Stomach (tissue), 4 donors: ENCODE results near the gene DLG3.

Source experiments
- CTCF ChIP-seq, 7 experiments: fragments of 450-650 bp in 4 of 7; fragments of 200-600 bp in 3 of 7; sonication (generic) in 3 of 7; IDR thresholded peaks; one replicate each; pipeline ENCODE4 v1.5.1; 2016 to 2019; ENCODE audit warnings: antibody characterized with exemption in 7 of 7, control low read depth in 2 of 7, mild to moderate bottlenecking in 1 of 7
- EP300 ChIP-seq: sonication (generic); formaldehyde crosslinking; IDR thresholded peaks from one replicate; pipeline ENCODE4 v1.6.1; 2017; ENCODE audit warnings: antibody characterized with exemption
- POLR2A ChIP-seq, 4 donors: fragments of 450-650 bp; IDR thresholded peaks; one replicate each; pipeline ENCODE4 v1.6.1; 2016; ENCODE audit warnings: antibody characterized with exemption in 4 of 4, control low read depth in 2 of 4, mild to moderate bottlenecking in 1 of 4, moderate library complexity in 1 of 4
- POLR2AphosphoS5 ChIP-seq, 3 donors: sonication (generic); formaldehyde crosslinking; IDR thresholded peaks; one replicate each; pipeline ENCODE4 v1.6.1; 2016; ENCODE audit warnings: antibody characterized with exemption in 3 of 3

GRCh38 chrX:70549429-70549828, 104.8 kb downstream of the DLG3 start:
- no peak for TF ChIP-seq CTCF (IDR thresholded peaks at IDR 0.05)
- TF ChIP-seq POLR2A (IDR thresholded peaks at IDR 0.05): no peak
- no peak for TF ChIP-seq POLR2AphosphoS5 (IDR thresholded peaks at IDR 0.05)
- no peak for TF ChIP-seq EP300
